ENCODE data around the gene NAALAD2.
"Not testable (repeated sequence)": the region's sequence is repeated elsewhere in the genome, so short reads cannot be mapped to it uniquely, and the experiment has no call there.

The NAALAD2 gene

GRCh38 chr11:90189011-90189410 is 54.5 kb downstream of the NAALAD2 start:
- DNase-seq (ENCODE audit: extremely low read depth in 1 of 2, low read depth in 1 of 2) = no peak

GRCh38 chr11:90192869-90193582 is 58.6 kb downstream of the NAALAD2 start:
- no peak for DNase-seq (ENCODE audit: extremely low read depth in 1 of 2, low read depth in 1 of 2)

GRCh38 chr11:90197377-90197776 is 62.9 kb downstream of the NAALAD2 start:
- no peak for DNase-seq (ENCODE audit: extremely low read depth in 1 of 2, low read depth in 1 of 2)

GRCh38 chr11:90202342-90202741 is 67.9 kb downstream of the NAALAD2 start:
- DNase-seq (ENCODE audit: extremely low read depth in 1 of 2, low read depth in 1 of 2) = no peak

- DNase-seq (ENCODE audit: extremely low read depth in 1 of 2, low read depth in 1 of 2) = no peak
Observed at GRCh38 chr11:90204407-90204806, 69.9 kb downstream of the NAALAD2 start.

- DNase-seq (ENCODE audit: extremely low read depth in 1 of 2, low read depth in 1 of 2) = no peak
Observed at GRCh38 chr11:90204832-90205646, 70.6 kb downstream of the NAALAD2 start.

- not testable (repeated sequence) for DNase-seq (ENCODE audit: extremely low read depth in 1 of 2, low read depth in 1 of 2)
Observed at GRCh38 chr11:90207992-90208391, 73.5 kb downstream of the NAALAD2 start.

- DNase-seq (ENCODE audit: extremely low read depth in 1 of 2, low read depth in 1 of 2) = no peak
Observed at GRCh38 chr11:90208857-90209256, 74.4 kb downstream of the NAALAD2 start.

- DNase-seq (ENCODE audit: extremely low read depth in 1 of 2, low read depth in 1 of 2) = no peak
Observed at GRCh38 chr11:90213322-90213721, 78.9 kb downstream of the NAALAD2 start.

GRCh38 chr11:90216611-90217010 is 82.1 kb downstream of the NAALAD2 start:
- no peak for DNase-seq (ENCODE audit: extremely low read depth in 1 of 2, low read depth in 1 of 2)

GRCh38 chr11:90218606-90219005 is 84.1 kb downstream of the NAALAD2 start:
- no peak for DNase-seq (ENCODE audit: extremely low read depth in 1 of 2, low read depth in 1 of 2)

GRCh38 chr11:90219438-90219837 is 85.0 kb downstream of the NAALAD2 start:
- no peak for DNase-seq (ENCODE audit: extremely low read depth in 1 of 2, low read depth in 1 of 2)

- DNase-seq (ENCODE audit: extremely low read depth in 1 of 2, low read depth in 1 of 2) = no peak
Observed at GRCh38 chr11:90220391-90220790, 85.9 kb downstream of the NAALAD2 start.

GRCh38 chr11:90221803-90222458 is 87.5 kb downstream of the NAALAD2 start:
- DNase-seq (ENCODE audit: extremely low read depth in 1 of 2, low read depth in 1 of 2) = no peak

- peak; percentile 81 to 93 for DNase-seq (ENCODE audit: extremely low read depth in 1 of 2, low read depth in 1 of 2)
Observed at GRCh38 chr11:90222459-90223247, 88.2 kb downstream of the NAALAD2 start, which contains the start of gene CHORDC1. Gene CHORDC1, minus strand, starts transcription at chr11:90223049. Its CDS starts 95 bp downstream, at chr11:90222954.

GRCh38 chr11:90223248-90223585 is 88.8 kb downstream of the NAALAD2 start:
- no peak for DNase-seq (ENCODE audit: extremely low read depth in 1 of 2, low read depth in 1 of 2)

GRCh38 chr11:90228056-90228455 is 93.6 kb downstream of the NAALAD2 start:
- no peak for DNase-seq (ENCODE audit: extremely low read depth in 1 of 2, low read depth in 1 of 2)

GRCh38 chr11:90229791-90230190 is 95.3 kb downstream of the NAALAD2 start:
- no peak for DNase-seq (ENCODE audit: extremely low read depth in 1 of 2, low read depth in 1 of 2)

GRCh38 chr11:90234977-90235376 is 100.5 kb downstream of the NAALAD2 start:
- no peak for DNase-seq (ENCODE audit: extremely low read depth in 1 of 2, low read depth in 1 of 2)

- no peak for DNase-seq (ENCODE audit: extremely low read depth in 1 of 2, low read depth in 1 of 2)
Observed at GRCh38 chr11:90235526-90235925, 101.1 kb downstream of the NAALAD2 start.

- DNase-seq (ENCODE audit: extremely low read depth in 1 of 2, low read depth in 1 of 2) = no peak
Observed at GRCh38 chr11:90237004-90237403, 102.5 kb downstream of the NAALAD2 start.

Measured in activated CD8-positive, alpha-beta memory T cell treated with anti-CD3 and anti-CD28 coated beads for 1 hour (primary cell).